Large intestine (tissue), 3 donors: Measurements from ENCODE around the gene CIAO1. TPM values are rescaled to one million over a fixed set of nuclear protein-coding genes. Genes with fewer than 3 reads are reported as not detected.
A peak's percentile ranks its signal among the peaks of the same experiment; 100 is the strongest.

ENCODE experiments used
- DNase-seq, 2 donors: peaks; one replicate each; pipeline versions ENCODE4 v3.0.0 to v3.0.0-alpha.2; 2013
- H3K27ac ChIP-seq: one replicate; pipeline ENCODE4 v1.5.1; 2013; ENCODE audit warnings: low read length
- H3K27me3 ChIP-seq: 2 replicates; pipeline ENCODE4 v1.6.1; 2013; ENCODE audit warnings: low read length; ENCODE audit not compliant: control insufficient read depth, insufficient read depth
- H3K36me3 ChIP-seq: 2 replicates; pipeline ENCODE4 v1.6.1; 2013; ENCODE audit warnings: low read length; ENCODE audit not compliant: control insufficient read depth, insufficient read depth
- H3K4me1 ChIP-seq: one replicate; pipeline ENCODE4 v1.6.1; 2013; ENCODE audit warnings: low read length; ENCODE audit not compliant: control insufficient read depth, insufficient read depth
- H3K4me3 ChIP-seq: one replicate; pipeline ENCODE4 v1.5.1; 2013; ENCODE audit warnings: low read length
- H3K9me3 ChIP-seq: one replicate; pipeline ENCODE4 v1.6.1; 2013; ENCODE audit warnings: mild to moderate bottlenecking, low read depth, low read length, moderate library complexity; ENCODE audit not compliant: control insufficient read depth
- WGBS: methylation state at CpG from one replicate; pipeline ENCODE4 v1.1.5; 2013; ENCODE audit warnings: low lambda C conversion rate; ENCODE audit not compliant: insufficient coverage; 5-methylcytosine and 5-hydroxymethylcytosine counted together
- polyA plus RNA-seq: library from polyadenylated mRNA; unstranded; fragments of 120-200 nt; gene quantifications from one replicate; pipeline ENCODE4 v1.2.1, GENCODE V29; 2013

CIAO1 gene
- polyA plus RNA-seq, 1 donor: 70.0 TPM

DNA sequence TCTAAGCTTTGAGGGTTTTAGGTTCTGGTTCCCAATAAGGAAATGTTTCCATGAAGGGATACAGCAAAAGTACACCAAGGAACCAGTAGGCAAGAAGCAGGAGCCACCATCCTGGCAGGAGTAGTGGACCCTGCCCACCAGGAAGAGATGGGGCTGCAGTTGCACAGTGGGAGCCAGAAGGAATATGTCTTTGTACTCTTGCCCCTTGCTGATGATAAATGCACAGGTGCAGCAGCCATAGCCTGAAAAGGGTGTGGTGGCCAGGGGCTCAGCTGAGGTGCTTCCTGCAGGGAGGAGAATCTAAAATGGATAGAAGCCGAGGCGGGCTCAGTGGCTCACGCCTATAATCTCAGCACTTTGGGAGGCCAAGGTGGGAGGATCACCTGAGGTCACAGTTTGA is 27.8 kb upstream of the CIAO1 start:
- no CpG with 5 or more reads among the region's 3 CpGs for WGBS
- DNase-seq: peak; percentile 76 to 86
- Histone ChIP-seq H3K36me3 (peaks cover 14% of the 10 kb centered on the region), H3K27ac (no peak overlapping the region), H3K9me3 (no peaks in the 10 kb centered on the region), H3K4me3 (no peak overlapping the region), H3K27me3 (no peaks in the 10 kb centered on the region), H3K4me1 (peaks cover 18% of the 10 kb centered on the region)

DNA sequence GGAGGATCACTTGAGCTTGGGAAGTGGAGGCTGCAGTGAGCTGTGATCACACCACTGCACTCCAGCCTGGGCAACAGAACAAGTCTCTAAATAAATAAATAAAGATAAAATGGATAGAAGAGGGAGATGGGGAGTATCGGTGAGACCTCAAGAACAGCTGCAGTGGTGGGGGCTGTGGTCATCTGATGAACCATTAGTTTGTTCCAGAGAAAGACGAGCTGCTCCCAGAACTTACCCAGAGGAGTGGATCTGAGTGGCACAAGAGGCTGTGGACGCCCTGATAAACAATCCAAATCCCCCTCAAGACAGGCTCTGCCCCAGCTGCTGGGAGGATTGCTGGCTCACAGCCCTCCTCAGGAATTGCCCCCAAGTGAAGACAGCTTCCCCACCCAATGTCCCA is 26.9 kb upstream of the CIAO1 start:
- no CpG with 5 or more reads among the region's 3 CpGs for WGBS

DNA sequence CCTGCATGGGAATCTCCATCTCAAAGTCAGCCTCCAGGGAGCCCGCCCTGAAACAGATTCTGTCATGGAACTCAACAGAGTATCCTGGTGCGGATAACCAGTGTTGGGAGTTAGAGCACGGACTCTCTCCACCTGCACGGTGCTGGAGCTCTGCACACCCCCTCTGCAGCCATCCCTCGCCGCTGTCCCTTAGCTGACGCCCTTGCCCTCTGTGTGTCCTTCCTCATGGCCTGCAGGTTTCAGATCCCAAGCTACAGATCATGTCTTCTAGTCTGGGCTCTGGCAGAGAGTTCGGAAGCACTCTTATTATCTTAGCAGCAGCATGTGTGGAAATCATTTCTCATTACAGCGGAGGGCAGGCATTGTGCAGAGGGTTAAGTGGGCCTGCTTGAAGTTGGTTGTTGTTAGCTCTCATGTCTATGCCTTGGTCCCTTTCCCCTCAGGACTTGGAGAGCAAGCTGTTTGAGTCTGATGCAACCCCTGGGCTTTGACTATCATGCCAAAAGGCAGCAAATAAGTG is 26.2 kb upstream of the CIAO1 start:
- Histone ChIP-seq H3K9me3 (no peaks in the 10 kb centered on the region), H3K27ac (no peak overlapping the region), H3K27me3 (no peaks in the 10 kb centered on the region), H3K4me1 (peaks cover 18% of the 10 kb centered on the region), H3K36me3 (peaks cover 14% of the 10 kb centered on the region), H3K4me3 (no peak overlapping the region)
- WGBS: no CpG with 5 or more reads among the region's 9 CpGs
- DNase-seq: no peak

More for the DNA sequence above, 26.9 kb upstream of the CIAO1 start:
- Histone ChIP-seq H3K9me3 (no peaks in the 10 kb centered on the region), H3K27me3 (no peaks in the 10 kb centered on the region), H3K36me3 (peaks cover 14% of the 10 kb centered on the region), H3K4me3 (no peak overlapping the region), H3K4me1 (peaks cover 18% of the 10 kb centered on the region), H3K27ac (no peak overlapping the region)
- no peak for DNase-seq

DNA sequence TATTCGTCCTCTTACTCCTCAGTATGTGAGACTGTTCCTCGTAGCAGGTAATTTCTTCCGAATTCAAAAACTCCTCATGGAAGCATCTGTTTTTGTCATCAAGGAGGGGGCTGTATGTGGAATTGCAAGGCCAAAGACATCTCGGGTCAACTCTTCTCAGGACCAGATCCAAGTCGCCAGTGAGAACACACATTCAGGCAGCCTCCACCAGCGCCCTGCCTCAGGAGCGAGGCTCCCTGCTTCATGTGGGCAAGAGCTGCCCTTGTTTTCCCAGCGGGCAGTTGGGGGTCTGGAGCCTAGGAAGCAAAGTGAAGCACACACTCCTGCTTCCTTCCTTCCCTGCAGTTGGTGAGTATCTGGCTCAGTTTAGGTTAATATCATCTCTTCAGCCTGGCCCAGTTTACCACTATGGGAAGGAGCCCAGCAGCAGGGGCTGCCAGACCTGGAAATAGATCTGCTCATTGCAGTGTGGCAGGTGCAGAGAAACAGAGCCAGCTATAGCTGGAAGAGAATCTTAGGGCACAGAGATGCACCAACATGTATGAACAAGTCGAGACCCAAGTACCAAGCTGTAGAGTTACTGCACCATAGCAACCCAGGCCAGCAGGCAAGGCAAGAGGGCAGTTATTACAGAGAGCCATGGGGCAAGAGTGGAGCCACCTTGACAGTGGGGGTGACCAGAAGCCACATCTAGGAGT is 25.5 kb upstream of the CIAO1 start:
- Histone ChIP-seq H3K4me3 (no peak overlapping the region), H3K27ac (no peak overlapping the region), H3K36me3 (peaks cover 14% of the 10 kb centered on the region), H3K27me3 (no peaks in the 10 kb centered on the region), H3K4me1 (peaks cover 18% of the 10 kb centered on the region), H3K9me3 (no peaks in the 10 kb centered on the region)
- no peak for DNase-seq
- WGBS: no CpG with 5 or more reads among the region's 9 CpGs

DNA sequence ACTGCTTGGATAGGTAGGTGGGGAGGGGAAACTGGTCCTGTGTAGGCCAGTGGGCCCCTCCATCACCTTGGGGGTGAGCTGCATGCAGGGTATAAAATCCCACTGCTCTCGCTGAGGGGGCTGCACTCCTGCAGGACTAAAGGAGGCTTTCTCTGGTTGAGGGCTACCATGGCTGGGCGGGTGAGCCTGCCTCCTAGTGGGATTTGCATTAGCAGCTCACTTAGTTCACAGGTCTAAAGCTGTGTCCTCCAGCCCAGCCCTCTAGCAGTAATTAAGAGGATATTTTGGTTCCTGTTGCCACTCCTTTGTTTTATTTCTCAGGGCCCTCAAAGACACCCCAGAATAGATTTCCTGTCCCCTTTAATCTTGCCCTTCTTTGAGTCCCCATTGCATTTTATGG is 24.8 kb upstream of the CIAO1 start:
- no peak for DNase-seq
- no peaks in the 10 kb centered on the region for H3K27me3 ChIP-seq
- H3K36me3 ChIP-seq: peaks cover 14% of the 10 kb centered on the region
- no peak overlapping the region for H3K4me3 ChIP-seq
- WGBS: no CpG with 5 or more reads among the region's 2 CpGs
- peaks cover 18% of the 10 kb centered on the region for H3K4me1 ChIP-seq
- no peak overlapping the region for H3K27ac ChIP-seq
- no peaks in the 10 kb centered on the region for H3K9me3 ChIP-seq

DNA sequence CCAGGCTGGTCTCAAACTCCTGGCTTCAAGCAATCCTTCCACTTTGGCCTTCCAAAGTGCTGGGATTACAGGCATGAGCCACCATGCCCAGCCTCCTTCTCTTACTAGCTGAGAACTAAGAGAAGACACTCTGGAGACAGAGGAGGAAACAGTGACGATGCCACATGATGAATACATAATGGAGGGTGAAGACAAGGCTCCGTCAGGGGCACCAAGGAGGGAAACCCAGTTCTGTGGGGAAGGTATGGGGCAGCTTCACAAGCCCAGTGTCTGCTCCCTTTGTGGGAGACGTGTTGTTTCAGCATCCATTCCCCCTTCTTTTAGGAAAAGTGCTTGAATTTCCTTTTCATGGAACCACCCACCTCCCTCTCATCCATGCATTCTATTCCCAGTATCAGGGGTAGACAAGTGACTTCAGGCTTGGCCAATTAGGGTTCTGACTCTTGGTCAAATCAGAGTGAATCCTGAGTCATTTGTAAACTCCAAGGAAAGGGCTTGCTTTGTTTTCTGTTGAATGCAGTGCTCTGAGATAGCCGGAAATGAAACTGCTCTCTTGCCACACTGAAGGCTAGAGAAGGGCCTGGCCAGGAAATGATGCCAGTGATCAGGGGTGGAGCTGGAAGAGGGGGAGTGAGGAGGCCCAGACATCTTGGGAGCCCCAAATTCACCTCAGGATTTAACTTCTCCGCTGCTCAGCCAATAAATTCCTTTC is 24.0 kb upstream of the CIAO1 start:
- Histone ChIP-seq H3K27me3 (no peaks in the 10 kb centered on the region), H3K4me3 (no peak overlapping the region), H3K27ac (no peak overlapping the region), H3K4me1 (peaks cover 12% of the 10 kb centered on the region), H3K9me3 (no peaks in the 10 kb centered on the region), H3K36me3 (peaks cover 14% of the 10 kb centered on the region)
- no peak for DNase-seq
- WGBS: 100% methylated on average over 1 of the region's 5 CpGs

DNA sequence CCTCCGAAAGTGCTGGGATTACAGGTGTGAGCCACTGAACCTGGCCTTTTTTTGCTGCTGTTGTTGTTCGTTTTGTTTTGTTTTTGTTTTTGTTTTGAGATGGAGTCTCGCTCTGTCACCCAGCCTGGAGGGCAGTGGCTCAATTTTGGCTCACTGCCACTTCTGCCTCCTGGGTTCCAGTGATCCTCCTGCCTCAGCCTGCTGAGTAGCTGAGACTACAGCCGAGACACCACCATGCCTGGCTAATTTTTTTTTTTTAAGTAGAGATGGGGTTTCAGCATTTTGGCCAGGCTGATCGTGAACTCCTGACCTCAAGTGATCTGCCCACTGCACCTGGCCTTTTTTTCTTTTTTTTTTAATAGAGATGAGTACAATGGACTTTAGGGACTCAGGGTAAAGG is 22.2 kb upstream of the CIAO1 start:
- no peak for DNase-seq
- Histone ChIP-seq H3K4me1 (no peaks in the 10 kb centered on the region), H3K27me3 (no peaks in the 10 kb centered on the region), H3K9me3 (no peaks in the 10 kb centered on the region), H3K27ac (no peak overlapping the region), H3K4me3 (no peak overlapping the region), H3K36me3 (peaks cover 14% of the 10 kb centered on the region)
- WGBS: 100% methylated on average over 2 of the region's 5 CpGs

DNA sequence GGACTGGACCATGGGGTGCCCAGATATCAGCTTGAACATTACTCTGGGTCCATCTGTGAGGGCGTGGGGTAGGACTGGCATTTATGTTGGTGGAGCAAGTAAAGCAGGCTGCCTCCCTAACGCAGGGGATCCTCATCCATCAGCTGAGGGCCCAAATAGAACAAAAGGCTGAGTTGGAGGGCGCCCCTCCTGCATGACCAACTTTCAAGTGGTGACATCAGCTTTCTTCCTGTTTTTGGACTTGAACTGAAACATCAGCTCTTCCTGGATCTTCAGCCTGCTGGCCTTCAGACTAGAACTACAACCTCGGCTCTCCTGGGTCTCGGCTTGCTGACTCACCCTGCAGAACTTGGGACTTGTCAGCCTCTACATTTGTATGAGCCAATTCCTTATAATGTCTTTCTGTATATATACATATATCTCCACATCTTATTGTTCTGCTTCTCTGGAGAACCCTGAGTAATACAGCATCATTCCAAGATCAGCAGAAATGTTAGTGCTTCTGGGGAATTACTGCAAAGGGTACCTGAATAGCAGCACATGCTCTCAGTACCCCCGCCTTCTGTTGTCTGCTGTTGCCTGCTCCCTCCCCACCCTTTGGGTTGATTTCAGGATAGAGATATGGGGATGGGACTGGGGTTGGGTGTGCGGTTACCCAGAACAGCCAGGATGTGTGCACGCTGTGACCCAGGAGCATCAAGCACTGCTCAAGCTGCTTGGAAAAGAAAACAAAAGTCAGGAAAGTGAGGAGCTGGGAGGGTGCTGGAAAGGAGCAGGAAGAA is 20.2 kb upstream of the CIAO1 start:
- Histone ChIP-seq H3K9me3 (no peaks in the 10 kb centered on the region), H3K4me1 (no peaks in the 10 kb centered on the region), H3K4me3 (no peak overlapping the region), H3K27ac (no peak overlapping the region), H3K36me3 (peaks cover 5% of the 10 kb centered on the region), H3K27me3 (no peaks in the 10 kb centered on the region)
- WGBS: no CpG with 5 or more reads among the region's 8 CpGs
- no peak for DNase-seq

DNA sequence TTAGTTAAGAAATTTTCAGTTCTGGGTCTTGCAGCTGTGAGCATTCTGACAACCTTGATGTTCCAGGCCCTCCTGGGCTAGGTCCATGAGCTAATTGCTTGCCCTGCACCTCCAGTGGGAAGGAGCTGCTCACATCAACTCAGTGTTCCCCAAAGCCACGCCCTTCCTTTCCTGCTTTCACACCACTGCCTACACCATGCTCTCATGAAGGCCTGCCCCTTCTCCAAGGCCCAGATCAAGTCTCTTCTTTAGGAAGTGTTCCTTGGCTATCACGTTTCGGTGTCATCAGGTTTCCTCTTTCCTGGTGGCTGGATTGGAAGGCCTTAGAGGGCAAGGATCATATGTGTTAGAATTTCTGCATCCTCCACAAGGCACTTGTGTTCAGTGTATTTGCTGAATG is 19.0 kb upstream of the CIAO1 start:
- peaks cover 4% of the 10 kb centered on the region for H3K4me1 ChIP-seq
- no CpG with 5 or more reads among the region's 3 CpGs for WGBS
- no peaks in the 10 kb centered on the region for H3K27me3 ChIP-seq
- H3K9me3 ChIP-seq: no peaks in the 10 kb centered on the region
- H3K27ac ChIP-seq: no peak overlapping the region
- DNase-seq: no peak
- H3K36me3 ChIP-seq: peaks cover 10% of the 10 kb centered on the region
- no peak overlapping the region for H3K4me3 ChIP-seq

DNA sequence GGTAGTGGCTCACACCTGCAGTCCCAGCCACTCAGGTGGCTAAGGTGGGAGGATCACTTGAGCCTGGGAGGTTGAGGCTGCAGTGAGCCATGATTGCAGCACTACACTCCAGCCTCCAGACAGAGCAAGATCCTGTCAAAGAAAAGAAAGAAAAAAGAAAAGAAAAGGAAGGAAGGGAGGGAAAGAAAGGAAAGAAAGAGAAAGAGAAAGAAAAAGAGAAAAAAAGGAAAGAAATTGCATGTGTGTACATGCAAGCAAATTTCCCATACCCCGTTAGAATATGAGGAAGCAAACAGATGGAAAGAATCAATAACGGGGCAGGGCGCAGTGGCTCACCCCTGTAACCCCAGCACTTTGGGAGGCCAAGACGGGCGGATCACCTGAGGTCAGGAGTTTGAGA is 18.1 kb upstream of the CIAO1 start:
- H3K4me1 ChIP-seq: peaks cover 13% of the 10 kb centered on the region
- H3K36me3 ChIP-seq: peaks cover 19% of the 10 kb centered on the region
- H3K9me3 ChIP-seq: no peaks in the 10 kb centered on the region
- no peak for DNase-seq
- no peak overlapping the region for H3K27ac ChIP-seq
- H3K27me3 ChIP-seq: no peaks in the 10 kb centered on the region
- H3K4me3 ChIP-seq: no peak overlapping the region
- WGBS: 88% methylated on average over 1 of the region's 5 CpGs
